H1 (cell line): ENCODE data around the gene KRT1. TPM values are rescaled to one million over a fixed set of nuclear protein-coding genes. Genes with fewer than 3 reads are reported as not detected.

Source experiments
- CTCF ChIA-PET: fragments of 300-600 bp; sonication (Branson Sonifier 250); formaldehyde crosslinking; loops from one replicate; lab custom pipeline; 2021; ENCODE audit not compliant: partially characterized antibody; lab: Charles Lee
- POLR2A ChIA-PET: fragments of 300-600 bp; sonication (Branson Sonifier 250); formaldehyde crosslinking; loops from one replicate; lab custom pipeline; 2021; ENCODE audit warnings: inconsistent platforms; ENCODE audit not compliant: partially characterized antibody; lab: Charles Lee
- DNase-seq, 2 experiments: peaks; one replicate each; pipeline versions ENCODE4 v3.0.0 to v3.0.0-alpha.2; 2010 to 2022; ENCODE audit warnings: low spot score in 2 of 2, low read depth in 1 of 2, mixed read lengths in 1 of 2
- FAIRE-seq: peaks from 2 replicates; lab custom pipeline; 2011; peaks lifted over from hg19 to GRCh38; lab: Jason Lieb, UNC
- H2AFZ ChIP-seq: 2 replicates; pipeline ENCODE4 v1.8.1; 2012; ENCODE audit warnings: low read length, inconsistent platforms
- H2AK5ac ChIP-seq: 2 replicates; pipeline ENCODE4 v1.6.1; 2013; ENCODE audit warnings: low read depth, low read length
- H2BK120ac ChIP-seq: replicated peaks from 2 replicates; pipeline ENCODE3; 2013; ENCODE audit warnings: low read depth, low read length, inconsistent platforms
- H2BK12ac ChIP-seq: 2 replicates; pipeline ENCODE4 v1.6.1; 2013; ENCODE audit warnings: low read depth, low read length
- H2BK15ac ChIP-seq: 2 replicates; pipeline ENCODE4 v1.6.1; 2013; ENCODE audit warnings: low read length
- H2BK20ac ChIP-seq: 2 replicates; pipeline ENCODE4 v1.6.1; 2013; ENCODE audit warnings: low read length
- H2BK5ac ChIP-seq: 2 replicates; pipeline ENCODE4 v1.6.1; 2013; ENCODE audit warnings: low read depth, low read length
- H3K14ac ChIP-seq: 2 replicates; pipeline ENCODE4 v1.6.1; 2013; ENCODE audit warnings: inconsistent platforms; ENCODE audit not compliant: insufficient read length
- H3K18ac ChIP-seq: 2 replicates; pipeline ENCODE4 v1.6.1; 2013; ENCODE audit warnings: low read length; ENCODE audit errors: extremely low read depth
- H3K23ac ChIP-seq: 2 replicates; pipeline ENCODE4 v1.6.1; 2013; ENCODE audit warnings: inconsistent platforms; ENCODE audit not compliant: insufficient read length
- H3K23me2 ChIP-seq: 2 replicates; pipeline ENCODE4 v1.6.1; 2013; ENCODE audit warnings: low read depth, low read length
- H3K27ac ChIP-seq: 2 replicates; pipeline ENCODE4 v1.6.1; 2011; ENCODE audit warnings: low read depth, low read length, inconsistent platforms
- H3K27me3 ChIP-seq, 4 experiments: replicated peaks in 1 of 4; 1 replicate in 1 of 4; 2 replicates in 3 of 4; pipeline versions ENCODE4 v1.6.1 to v1.8.1; 2011 to 2013; ENCODE audit warnings: low read length in 3 of 4, mild to moderate bottlenecking in 3 of 4, inconsistent platforms in 2 of 4, mixed read lengths in 2 of 4, moderate library complexity in 1 of 4; ENCODE audit not compliant: control insufficient read depth in 3 of 4, insufficient read depth in 3 of 4; ENCODE audit errors: extremely low read depth in 1 of 4
- H3K36me3 ChIP-seq, 4 experiments: 2 replicates each; pipeline versions ENCODE4 v1.6.1 to v1.8.1; 2011 to 2013; ENCODE audit warnings: mild to moderate bottlenecking in 4 of 4, low read length in 3 of 4, moderate library complexity in 2 of 4, control low read depth in 1 of 4, inconsistent platforms in 1 of 4; ENCODE audit not compliant: insufficient read depth in 4 of 4, control insufficient read depth in 2 of 4
- H3K4ac ChIP-seq: replicated peaks from 2 replicates; pipeline ENCODE3; 2013; ENCODE audit warnings: low read length, low read depth, mixed read lengths, inconsistent platforms; ENCODE audit not compliant: insufficient read length
- H3K4me1 ChIP-seq, 4 experiments: replicated peaks in 1 of 4; 1 replicate in 1 of 4; 2 replicates in 3 of 4; pipeline versions ENCODE4 v1.6.1 to v1.8.1; 2011 to 2013; ENCODE audit warnings: low read length in 3 of 4, inconsistent platforms in 2 of 4, mixed read lengths in 1 of 4; ENCODE audit not compliant: insufficient read depth in 4 of 4, control insufficient read depth in 3 of 4
- H3K4me2 ChIP-seq, 2 experiments: 2 replicates each; pipeline versions ENCODE4 v1.6.1 to v1.8.1; 2011 to 2013; ENCODE audit warnings: low read depth in 2 of 2, low read length in 2 of 2, control low read depth in 1 of 2, inconsistent platforms in 1 of 2, mild to moderate bottlenecking in 1 of 2; ENCODE audit not compliant: insufficient read depth in 1 of 2
- H3K4me3 ChIP-seq, 4 experiments: fragments of 200-600, 300-600 bp in 1 of 4; sonication (generic), shearing (Covaris generic), sonication (Bioruptor Twin) in 1 of 4; 2 replicates each; pipeline versions ENCODE4 v1.5.1 to v1.8.1; 2011 to 2016; ENCODE audit warnings: low read length in 4 of 4, low read depth in 3 of 4, control low read depth in 2 of 4, inconsistent platforms in 2 of 4, mild to moderate bottlenecking in 2 of 4, mixed read lengths in 1 of 4, moderate library complexity in 1 of 4; ENCODE audit not compliant: insufficient read depth in 2 of 4; ENCODE audit errors: extremely low read depth in 1 of 4
- H3K56ac ChIP-seq: replicated peaks from 2 replicates; pipeline ENCODE3; 2013; ENCODE audit warnings: low read depth, mild to moderate bottlenecking, mixed read lengths, low read length, inconsistent platforms; ENCODE audit not compliant: insufficient read length
- H3K79me1 ChIP-seq: 2 replicates; pipeline ENCODE4 v1.6.1; 2013; ENCODE audit warnings: low read depth, low read length, control low read depth
- H3K79me2 ChIP-seq, 2 experiments: 2 replicates each; pipeline versions ENCODE4 v1.6.1 to v1.8.1; 2012 to 2013; ENCODE audit warnings: low read length in 2 of 2, mild to moderate bottlenecking in 2 of 2, inconsistent platforms in 1 of 2; ENCODE audit not compliant: insufficient read depth in 2 of 2, control insufficient read depth in 1 of 2
- H3K9ac ChIP-seq, 4 experiments: replicated peaks in 1 of 4; 1 replicate in 1 of 4; 2 replicates in 3 of 4; pipeline versions ENCODE4 v1.6.1 to v1.8.1; 2011 to 2013; ENCODE audit warnings: low read depth in 3 of 4, low read length in 3 of 4, control low read depth in 2 of 4, mild to moderate bottlenecking in 2 of 4, moderate library complexity in 2 of 4, inconsistent platforms in 1 of 4; ENCODE audit errors: extremely low read depth in 1 of 4
- H3K9me3 ChIP-seq, 2 experiments: 2 replicates each; pipeline versions ENCODE4 v1.6.1 to v1.8.1; 2012 to 2013; ENCODE audit warnings: mild to moderate bottlenecking in 2 of 2, moderate library complexity in 2 of 2, control low read depth in 1 of 2, inconsistent platforms in 1 of 2, low read depth in 1 of 2, low read length in 1 of 2, mixed read lengths in 1 of 2; ENCODE audit not compliant: insufficient read depth in 2 of 2
- H4K20me1 ChIP-seq, 2 experiments: replicated peaks in 1 of 2; 2 replicates each; pipeline versions ENCODE3 to v1.8.1; 2011 to 2013; ENCODE audit warnings: inconsistent platforms in 2 of 2, low read length in 2 of 2, mild to moderate bottlenecking in 1 of 2; ENCODE audit not compliant: insufficient read depth in 2 of 2, control insufficient read depth in 1 of 2
- H4K5ac ChIP-seq: 2 replicates; pipeline ENCODE4 v1.6.1; 2013; ENCODE audit warnings: low read length, low read depth, mixed read lengths, inconsistent platforms; ENCODE audit not compliant: insufficient read length
- H4K8ac ChIP-seq: 2 replicates; pipeline ENCODE4 v1.8.0; 2013; ENCODE audit warnings: mild to moderate bottlenecking, moderate library complexity, low read length, inconsistent platforms; ENCODE audit not compliant: insufficient read depth; ENCODE audit errors: extremely low read depth
- H4K91ac ChIP-seq: replicated peaks from 2 replicates; pipeline ENCODE3; 2013; ENCODE audit warnings: low read length, mixed read lengths, inconsistent platforms; ENCODE audit not compliant: insufficient read length
- WGBS, 2 experiments: shearing (Covaris generic) in 1 of 2; methylation state at CpG; one replicate each; pipeline versions ENCODE4 v1.1.6 to v1.1.7; 2013 to 2015; ENCODE audit warnings: low lambda C conversion rate in 2 of 2, mixed read lengths in 2 of 2, inconsistent platforms in 1 of 2, low coverage in 1 of 2, missing lambda C conversion rate in 1 of 2; ENCODE audit not compliant: insufficient replicate concordance in 2 of 2, insufficient coverage in 1 of 2, insufficient read length in 1 of 2; ENCODE audit errors: extremely low coverage in 1 of 2, missing lambda C conversion rate in 1 of 2; 5-methylcytosine and 5-hydroxymethylcytosine counted together
- polyA plus RNA-seq, 7 experiments: library from polyadenylated mRNA; depleted of rRNA in 3 of 7; stranded (reverse) in 5 of 7; unstranded in 2 of 7; fragments of >200 nt in 5 of 7; fragments of 200-250 nt in 2 of 7; gene quantifications; 1 replicate in 5 of 7; 2 replicates in 1 of 7; 4 replicates in 1 of 7; pipeline versions ENCODE4 v1.2.1 to v1.2.3, GENCODE V29; 2011 to 2013; ENCODE audit warnings: missing spikeins in 2 of 7, mixed read lengths in 2 of 7
- total RNA-seq: library from RNA; stranded (reverse); fragmentation: NEBNext Ultra II Directional; extraction: Animal tissue kit (Norgen Biotek cat#: 25700); gene quantifications from 2 replicates; pipeline ENCODE4 v1.2.1, GENCODE V29; 2021

KRT1 gene
- total and polyA plus RNA-seq, 2 of the 8 experiments (the other 6 are each of a cell fraction or from before 2014, with no cell fraction given), result not detected

DNA sequence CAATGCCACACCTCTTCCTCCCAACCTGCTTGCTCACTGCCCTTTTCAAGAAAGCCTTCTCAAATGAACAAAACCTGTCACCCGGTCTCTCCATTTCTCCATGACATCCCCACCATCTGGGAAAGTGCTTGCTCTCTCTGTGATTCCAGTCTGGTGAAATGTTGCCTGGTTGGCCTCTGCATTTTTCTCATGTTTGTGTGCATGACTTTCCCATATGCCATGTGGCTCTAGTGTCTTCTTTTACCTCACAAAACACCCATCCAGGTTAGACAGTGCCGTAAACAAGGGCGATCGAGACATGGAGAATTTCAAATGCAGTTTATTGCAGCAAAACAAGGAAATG is 5.8 kb downstream of the KRT1 start:
- WGBS, 2 experiments, result 78% methylated on average over 4 of the region's 4 CpGs; no CpG with 5 or more reads in 1 of the 2 experiments
- POLR2A ChIA-PET, result interaction anchor here (1.0 kb wide), 1 partner anchor 15 kb away, joined by 4 read pairs; no protein-coding TSS in a partner anchor
- H3K23me2 ChIP-seq, result no peaks in the 10 kb centered on the region; the same call in 1 of the 2 replicates

More for the DNA sequence above, 5.8 kb downstream of the KRT1 start:
- H3K4ac ChIP-seq, result no peak overlapping the region
- no peak overlapping the region for H2BK120ac ChIP-seq
- H3K9me3 ChIP-seq, result no peaks in the 10 kb centered on the region
- no peak overlapping the region for H2BK5ac ChIP-seq
- H4K20me1 ChIP-seq, result no peaks in the 10 kb centered on the region
- no peak overlapping the region for H4K5ac ChIP-seq
- no peak overlapping the region for H3K4me2 ChIP-seq
- no peak overlapping the region for H3K23ac ChIP-seq
- H2BK20ac ChIP-seq, result no peak overlapping the region
- H3K4me1 ChIP-seq, result no peaks in the 10 kb centered on the region
- no peak overlapping the region for H3K14ac ChIP-seq
- H2AK5ac ChIP-seq, result no peak overlapping the region
- DNase-seq (no peak), FAIRE-seq (no peak)
- H3K79me1 ChIP-seq, result no peaks in the 10 kb centered on the region
- no peak overlapping the region for H2BK12ac ChIP-seq
- no peak overlapping the region for H3K18ac ChIP-seq
- no peaks in the 10 kb centered on the region; a peak in 1 of 7 replicates for H3K27me3 ChIP-seq
- CTCF ChIA-PET, result interaction anchor here (0.9 to 4.3 kb wide), 11 partner anchors 8 to 302 kb away, joined by 3 to 16 read pairs (median 6); no protein-coding TSS in a partner anchor
- H3K9ac ChIP-seq, result no peak overlapping the region
- H4K8ac ChIP-seq, result no peak overlapping the region
- no peak overlapping the region for H4K91ac ChIP-seq
- H3K36me3 ChIP-seq, result no peaks in the 10 kb centered on the region
- no peaks in the 10 kb centered on the region for H3K79me2 ChIP-seq
- H2AFZ ChIP-seq, result no peak overlapping the region
- H3K27ac ChIP-seq, result no peak overlapping the region
- no peak overlapping the region for H2BK15ac ChIP-seq
- H3K4me3 ChIP-seq, result no peak overlapping the region
- H3K56ac ChIP-seq, result no peak overlapping the region
